Measurements from ENCODE around the gene NKAIN2.

- TF ChIP-seq, protein P1, sequence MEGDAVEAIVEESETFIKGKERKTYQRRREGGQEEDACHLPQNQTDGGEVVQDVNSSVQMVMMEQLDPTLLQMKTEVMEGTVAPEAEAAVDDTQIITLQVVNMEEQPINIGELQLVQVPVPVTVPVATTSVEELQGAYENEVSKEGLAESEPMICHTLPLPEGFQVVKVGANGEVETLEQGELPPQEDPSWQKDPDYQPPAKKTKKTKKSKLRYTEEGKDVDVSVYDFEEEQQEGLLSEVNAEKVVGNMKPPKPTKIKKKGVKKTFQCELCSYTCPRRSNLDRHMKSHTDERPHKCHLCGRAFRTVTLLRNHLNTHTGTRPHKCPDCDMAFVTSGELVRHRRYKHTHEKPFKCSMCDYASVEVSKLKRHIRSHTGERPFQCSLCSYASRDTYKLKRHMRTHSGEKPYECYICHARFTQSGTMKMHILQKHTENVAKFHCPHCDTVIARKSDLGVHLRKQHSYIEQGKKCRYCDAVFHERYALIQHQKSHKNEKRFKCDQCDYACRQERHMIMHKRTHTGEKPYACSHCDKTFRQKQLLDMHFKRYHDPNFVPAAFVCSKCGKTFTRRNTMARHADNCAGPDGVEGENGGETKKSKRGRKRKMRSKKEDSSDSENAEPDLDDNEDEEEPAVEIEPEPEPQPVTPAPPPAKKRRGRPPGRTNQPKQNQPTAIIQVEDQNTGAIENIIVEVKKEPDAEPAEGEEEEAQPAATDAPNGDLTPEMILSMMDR (IDR thresholded peaks at IDR 0.05; ENCODE audit: insufficient read depth, low read length, poor library complexity, severe bottlenecking), result no peak
- TF ChIP-seq EZH2phosphoT487 (conservative IDR thresholded peaks at IDR 0.05; ENCODE audit: low read length), result no peak
Observed at GRCh38 chr6:124193132-124193531, 389.5 kb downstream of the NKAIN2 start.
